ENCODE results near the gene HOXD9. TPM values are rescaled to one million over a fixed set of nuclear protein-coding genes. Genes with fewer than 3 reads are reported as not detected.

The HOXD9 gene
- total RNA-seq, 1 donor from 2014 or later: not detected

DNA sequence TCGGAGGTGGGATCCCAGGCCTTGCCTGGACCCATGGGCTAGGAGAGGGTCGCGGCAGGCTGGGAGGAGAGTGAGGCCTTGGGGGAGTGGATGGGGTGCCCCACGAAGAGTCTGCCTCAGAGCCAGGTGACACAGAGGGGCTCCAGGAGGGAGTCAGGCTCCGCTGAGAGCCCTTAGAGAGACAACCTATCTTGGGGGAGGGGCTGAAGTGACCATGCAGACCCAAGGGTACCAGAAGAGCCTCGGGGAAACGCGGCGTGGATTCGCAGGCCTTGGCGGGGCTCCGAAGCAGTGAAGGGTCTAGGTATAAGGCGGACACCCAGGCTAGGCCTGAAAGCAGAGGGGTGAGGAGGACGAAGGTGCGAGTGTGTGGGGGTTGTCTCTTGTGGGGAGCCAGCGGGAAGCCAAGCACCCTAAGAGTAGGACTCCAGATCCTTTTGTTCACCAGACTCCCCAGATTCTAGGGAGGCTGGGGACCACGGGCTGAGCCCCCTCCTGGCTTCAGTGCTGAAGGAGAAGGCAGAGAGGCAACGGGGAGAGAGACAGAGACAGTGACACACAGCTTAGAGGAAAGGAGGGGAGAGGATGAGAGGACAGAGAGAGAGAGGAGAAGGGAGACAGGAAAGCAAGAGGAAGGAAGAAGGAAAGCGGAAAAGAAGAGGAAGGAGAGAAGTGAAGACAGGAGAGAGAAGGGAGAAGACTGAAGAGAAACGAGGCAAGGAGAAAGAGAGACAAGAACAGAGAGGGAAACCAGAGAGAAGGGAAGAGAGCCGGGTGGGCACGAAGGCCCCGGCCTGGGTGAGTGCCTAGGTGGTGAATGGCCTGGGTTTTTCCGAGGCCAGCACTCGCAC is 16.6 kb upstream of the HOXD9 start:
- peak overlapping the region; percentile 45 for H3K4me3 Mint-ChIP-seq (ENCODE audit: unreplicated experiment)
- TF ChIP-seq, protein P1, sequence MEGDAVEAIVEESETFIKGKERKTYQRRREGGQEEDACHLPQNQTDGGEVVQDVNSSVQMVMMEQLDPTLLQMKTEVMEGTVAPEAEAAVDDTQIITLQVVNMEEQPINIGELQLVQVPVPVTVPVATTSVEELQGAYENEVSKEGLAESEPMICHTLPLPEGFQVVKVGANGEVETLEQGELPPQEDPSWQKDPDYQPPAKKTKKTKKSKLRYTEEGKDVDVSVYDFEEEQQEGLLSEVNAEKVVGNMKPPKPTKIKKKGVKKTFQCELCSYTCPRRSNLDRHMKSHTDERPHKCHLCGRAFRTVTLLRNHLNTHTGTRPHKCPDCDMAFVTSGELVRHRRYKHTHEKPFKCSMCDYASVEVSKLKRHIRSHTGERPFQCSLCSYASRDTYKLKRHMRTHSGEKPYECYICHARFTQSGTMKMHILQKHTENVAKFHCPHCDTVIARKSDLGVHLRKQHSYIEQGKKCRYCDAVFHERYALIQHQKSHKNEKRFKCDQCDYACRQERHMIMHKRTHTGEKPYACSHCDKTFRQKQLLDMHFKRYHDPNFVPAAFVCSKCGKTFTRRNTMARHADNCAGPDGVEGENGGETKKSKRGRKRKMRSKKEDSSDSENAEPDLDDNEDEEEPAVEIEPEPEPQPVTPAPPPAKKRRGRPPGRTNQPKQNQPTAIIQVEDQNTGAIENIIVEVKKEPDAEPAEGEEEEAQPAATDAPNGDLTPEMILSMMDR (IDR thresholded peaks at IDR 0.05): no peak
- H3K27ac Mint-ChIP-seq (ENCODE audit: unreplicated experiment): no peak overlapping the region
- DNase-seq (ENCODE audit: extremely low spot score, unreplicated experiment): no peak
- peaks cover 24% of the 10 kb centered on the region for H3K4me1 Mint-ChIP-seq (ENCODE audit: unreplicated experiment)
- H3K9me3 Mint-ChIP-seq (ENCODE audit: unreplicated experiment): no peaks in the 10 kb centered on the region
- H3K27me3 Mint-ChIP-seq (ENCODE audit: unreplicated experiment): peaks cover 83% of the 10 kb centered on the region
- H3K36me3 Mint-ChIP-seq (ENCODE audit: unreplicated experiment): no peaks in the 10 kb centered on the region

DNA sequence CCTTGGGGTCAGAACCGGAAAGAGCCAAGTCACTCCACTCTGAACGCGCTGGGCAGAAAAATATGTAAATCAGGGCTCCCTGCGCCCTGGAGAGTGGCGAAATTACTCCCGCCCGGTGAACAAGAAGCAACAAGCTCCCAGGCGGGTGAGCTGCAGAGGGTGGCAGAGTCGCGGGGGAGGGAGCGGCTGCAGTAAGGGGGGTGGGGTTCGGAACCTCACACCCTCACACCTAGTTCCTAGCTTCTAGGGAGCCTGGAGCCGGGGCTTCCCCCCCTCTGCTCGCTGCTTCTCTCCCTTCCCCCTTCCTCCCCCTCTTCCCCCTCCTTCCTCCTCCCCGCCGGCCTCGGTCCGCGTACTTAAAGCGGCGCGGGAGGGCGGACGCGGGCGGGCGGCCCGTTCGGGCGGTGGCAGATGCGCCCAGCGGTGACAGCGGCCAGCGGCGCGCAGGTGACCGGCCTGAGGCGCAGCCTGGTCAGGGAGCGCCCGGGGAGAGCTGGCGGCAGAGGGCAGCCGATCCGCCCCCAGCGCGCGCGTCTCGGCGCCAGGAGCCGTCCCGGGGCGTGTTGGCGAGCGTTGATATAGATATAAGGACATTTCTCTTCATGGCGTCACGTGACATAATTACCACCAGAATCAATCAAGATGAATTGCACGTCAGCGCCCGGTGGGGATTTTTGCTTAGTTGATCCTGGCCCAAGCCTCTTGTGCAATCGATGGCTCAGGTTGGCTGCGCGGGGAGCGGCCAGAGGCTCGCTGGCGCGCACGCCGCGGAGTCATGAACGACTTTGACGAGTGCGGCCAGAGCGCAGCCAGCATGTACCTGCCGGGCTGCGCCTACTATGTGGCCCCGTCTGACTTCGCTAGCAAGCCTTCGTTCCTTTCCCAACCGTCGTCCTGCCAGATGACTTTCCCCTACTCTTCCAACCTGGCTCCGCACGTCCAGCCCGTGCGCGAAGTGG is 15.7 kb upstream of the HOXD9 start, which contains the start of gene HOXD11:
HOXD11 (plus strand) TSS at position 700 of the 959 bp plus-strand sequence; CDS start at position 776, 76 bp downstream.
- DNase-seq (ENCODE audit: extremely low spot score, unreplicated experiment): no peak
- peak within 1 kb of the TSS; percentile 47 for H3K4me3 Mint-ChIP-seq (ENCODE audit: unreplicated experiment)
- TF ChIP-seq, protein P1 (IDR thresholded peaks at IDR 0.05): no peak
- peaks cover 83% of the 10 kb centered on the region for H3K27me3 Mint-ChIP-seq (ENCODE audit: unreplicated experiment)
- peaks cover 27% of the 10 kb centered on the region for H3K4me1 Mint-ChIP-seq (ENCODE audit: unreplicated experiment)
- no peak within 1 kb of the TSS for H3K27ac Mint-ChIP-seq (ENCODE audit: unreplicated experiment)
- no peaks in the 10 kb centered on the region for H3K9me3 Mint-ChIP-seq (ENCODE audit: unreplicated experiment)
- H3K36me3 Mint-ChIP-seq (ENCODE audit: unreplicated experiment): no peaks in the 10 kb centered on the region

DNA sequence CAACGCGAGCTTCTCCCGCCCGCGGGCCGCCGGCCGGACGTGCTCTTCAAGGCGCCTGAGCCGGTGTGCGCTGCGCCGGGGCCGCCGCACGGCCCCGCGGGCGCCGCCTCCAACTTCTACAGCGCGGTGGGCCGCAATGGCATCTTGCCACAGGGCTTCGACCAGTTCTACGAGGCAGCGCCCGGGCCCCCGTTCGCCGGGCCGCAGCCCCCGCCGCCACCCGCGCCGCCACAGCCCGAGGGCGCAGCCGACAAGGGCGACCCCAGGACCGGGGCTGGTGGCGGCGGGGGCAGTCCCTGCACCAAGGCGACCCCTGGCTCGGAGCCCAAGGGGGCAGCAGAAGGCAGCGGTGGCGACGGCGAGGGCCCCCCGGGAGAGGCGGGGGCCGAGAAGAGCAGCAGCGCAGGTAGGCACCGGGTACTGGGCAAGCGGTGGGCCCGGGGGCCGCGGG is 14.8 kb upstream of the HOXD9 start:
- TF ChIP-seq, protein P1 (IDR thresholded peaks at IDR 0.05): no peak
- H3K36me3 Mint-ChIP-seq (ENCODE audit: unreplicated experiment): no peaks in the 10 kb centered on the region
- H3K27ac Mint-ChIP-seq (ENCODE audit: unreplicated experiment): no peak overlapping the region
- peaks cover 83% of the 10 kb centered on the region for H3K27me3 Mint-ChIP-seq (ENCODE audit: unreplicated experiment)
- DNase-seq (ENCODE audit: extremely low spot score, unreplicated experiment): no peak
- no peaks in the 10 kb centered on the region for H3K9me3 Mint-ChIP-seq (ENCODE audit: unreplicated experiment)
- H3K4me3 Mint-ChIP-seq (ENCODE audit: unreplicated experiment): no peak overlapping the region
- peaks cover 27% of the 10 kb centered on the region for H3K4me1 Mint-ChIP-seq (ENCODE audit: unreplicated experiment)

DNA sequence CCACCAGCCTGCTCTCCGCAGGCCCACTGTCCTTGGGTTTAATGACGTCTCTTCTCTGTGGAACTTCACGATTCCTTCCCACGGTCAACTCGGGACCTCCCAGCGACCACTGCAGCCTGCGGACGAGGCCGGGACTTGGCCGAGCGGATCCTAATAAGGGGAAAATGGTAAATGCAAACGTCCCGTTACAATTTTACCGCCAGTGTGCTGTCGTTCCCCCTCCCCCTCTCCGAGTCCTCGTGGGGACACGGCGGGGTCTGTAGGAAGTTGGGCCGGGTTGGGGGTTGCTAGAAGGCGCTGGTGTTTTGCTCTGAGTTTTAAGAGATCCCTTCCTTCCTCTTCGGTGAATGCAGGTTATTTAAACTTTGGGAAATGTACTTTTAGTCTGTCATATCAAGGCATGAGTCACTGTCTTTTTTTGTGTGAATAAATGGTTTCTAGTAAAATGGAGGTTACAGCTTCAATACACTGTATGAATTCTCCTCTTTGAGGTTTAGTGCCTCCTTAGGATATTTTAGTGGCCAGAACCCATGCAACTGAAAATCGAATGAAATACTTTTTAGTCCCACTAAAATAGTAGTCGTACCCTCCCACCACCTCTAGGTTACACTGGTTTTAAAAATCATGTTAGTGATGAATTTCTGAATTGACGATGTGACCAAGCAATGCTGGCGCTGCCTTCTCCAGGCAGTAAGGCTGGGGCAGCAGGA is 13.2 kb upstream of the HOXD9 start:
- no peaks in the 10 kb centered on the region for H3K9me3 Mint-ChIP-seq (ENCODE audit: unreplicated experiment)
- no peak overlapping the region for H3K4me3 Mint-ChIP-seq (ENCODE audit: unreplicated experiment)
- H3K4me1 Mint-ChIP-seq (ENCODE audit: unreplicated experiment): peaks cover 25% of the 10 kb centered on the region
- TF ChIP-seq, protein P1 (IDR thresholded peaks at IDR 0.05): no peak
- no peak for DNase-seq (ENCODE audit: extremely low spot score, unreplicated experiment)
- no peak overlapping the region for H3K27ac Mint-ChIP-seq (ENCODE audit: unreplicated experiment)
- H3K27me3 Mint-ChIP-seq (ENCODE audit: unreplicated experiment): peaks cover 83% of the 10 kb centered on the region
- H3K36me3 Mint-ChIP-seq (ENCODE audit: unreplicated experiment): no peaks in the 10 kb centered on the region
